Panc1 (cell line): ENCODE results near the gene UBR3. TPM values are rescaled to one million over a fixed set of nuclear protein-coding genes. Genes with fewer than 3 reads are reported as not detected.

Experiments
- ATAC-seq: fragments of 200-7000 bp; cut with Tn5 transposase; 2 replicates; pipeline ENCODE4 v1.9.1; 2020; ENCODE audit warnings: mild to moderate bottlenecking, moderate library complexity
- BruUV-seq: library from RNA; stranded (reverse); fragments of 400-500 nt; replicated peaks from 2 replicates; lab custom pipeline; 2021; lab: Mats Ljungman, UMichigan
- CTCF ChIA-PET: fragments of 300-600 bp; sonication (Branson Sonifier 250); formaldehyde crosslinking; loops from one replicate; lab custom pipeline; 2022; ENCODE audit warnings: antibody characterized with exemption; lab: Charles Lee
- POLR2A ChIA-PET: fragments of 300-600 bp; sonication (Branson Sonifier 250); formaldehyde crosslinking; loops from one replicate; lab custom pipeline; 2022; ENCODE audit warnings: antibody characterized with exemption; lab: Charles Lee
- DNase-seq: peaks from one replicate; pipeline ENCODE4 v3.0.0-alpha.2; 2010; ENCODE audit warnings: low read depth, low spot score
- H3K27ac ChIP-seq: 2 replicates; pipeline ENCODE4 v1.5.1; 2011; ENCODE audit warnings: mild to moderate bottlenecking, low read length, inconsistent platforms
- H3K27me3 ChIP-seq: fragments of 200-500 bp; sonication (Bioruptor generic); 2 replicates; pipeline ENCODE4 v1.6.0; 2014; ENCODE audit warnings: low read length, inconsistent platforms; ENCODE audit not compliant: control insufficient read depth, insufficient read depth
- H3K36me3 ChIP-seq: fragments of 200-500 bp; sonication (Bioruptor generic); 2 replicates; pipeline ENCODE4 v1.5.1; 2014; ENCODE audit warnings: inconsistent platforms, mild to moderate bottlenecking, low read length, moderate library complexity; ENCODE audit not compliant: control insufficient read depth, insufficient read depth
- H3K4me1 ChIP-seq: 2 replicates; pipeline ENCODE4 v1.5.1; 2011; ENCODE audit warnings: inconsistent platforms, mild to moderate bottlenecking, low read length, moderate library complexity; ENCODE audit not compliant: control insufficient read depth, insufficient read depth
- H3K4me3 ChIP-seq, 2 experiments: 2 replicates each; pipeline ENCODE4 v1.5.1; 2011 to 2012; ENCODE audit warnings: low read depth in 2 of 2, low read length in 2 of 2, mild to moderate bottlenecking in 2 of 2, inconsistent platforms in 1 of 2, moderate library complexity in 1 of 2
- H3K9me3 ChIP-seq: fragments of 200-500 bp; sonication (Bioruptor generic); 2 replicates; pipeline ENCODE4 v1.5.1; 2014; ENCODE audit warnings: low read depth, mild to moderate bottlenecking, inconsistent platforms, low read length, moderate library complexity; ENCODE audit not compliant: control insufficient read depth, insufficient read depth
- CTCF ChIP-seq: fragments of 450-650 bp; IDR thresholded peaks from 2 replicates; pipeline ENCODE4 v1.5.1; 2017; ENCODE audit warnings: mild to moderate bottlenecking
- POLR2AphosphoS5 ChIP-seq: IDR thresholded peaks from 2 replicates; pipeline ENCODE4 v1.6.1; 2012; ENCODE audit warnings: mild to moderate bottlenecking, low read depth, low read length, moderate library complexity
- SIN3A ChIP-seq: IDR thresholded peaks from 2 replicates; pipeline ENCODE4 v1.6.1; 2012; ENCODE audit warnings: low read depth, mild to moderate bottlenecking, low read length, moderate library complexity, borderline replicate concordance; ENCODE audit not compliant: insufficient read depth
- TCF7L2 ChIP-seq: IDR thresholded peaks from 2 replicates; pipeline ENCODE4 v1.6.1; 2011; ENCODE audit warnings: mild to moderate bottlenecking, low read depth, low read length, inconsistent platforms
- in situ Hi-C: cut with HindIII; loops from 2 replicates; pipeline ENCODE4 v1.10.0; 2016; ENCODE audit warnings: low sequenced_read_pairs, low pct_unique_long_range_greater_than_20kb
- intact Hi-C: fragments of 100-400 bp; cut with micrococcal nuclease; formaldehyde crosslinking; loops from one replicate; pipeline ENCODE4 v1.10.0; 2022; ENCODE audit not compliant: unreplicated experiment
- total RNA-seq: library from RNA; stranded (reverse); gene quantifications from one replicate; pipeline ENCODE4 v1.2.1, GENCODE V29; 2021; ENCODE audit not compliant: unreplicated experiment
- TF ChIP-seq, protein P1 (sequence below), 2 experiments: IDR thresholded peaks; 2 replicates each; pipeline ENCODE4 v1.6.1; 2011 to 2012; ENCODE audit warnings: low read depth in 2 of 2, control low read depth in 1 of 2, low read length in 1 of 2, mild to moderate bottlenecking in 1 of 2, moderate library complexity in 1 of 2; ENCODE audit not compliant: insufficient read depth in 1 of 2

The UBR3 gene
- total RNA-seq, 1 experiment from 2014 or later: 27.9 TPM

GRCh38 chr2:169838743-169839489 lies 11.7 kb downstream of the UBR3 start:
- Histone ChIP-seq H3K27me3 (no peaks in the 10 kb centered on the region), H3K36me3 (no peaks in the 10 kb centered on the region; the same call in 1 of the 2 replicates), H3K4me3 (no peak overlapping the region), H3K4me1 (no peaks in the 10 kb centered on the region; the same call in 1 of the 2 replicates), H3K9me3 (no peaks in the 10 kb centered on the region), H3K27ac (no peak overlapping the region)
- POLR2A ChIA-PET: no interaction called here
- CTCF ChIA-PET: no interaction called here
- intact Hi-C loops (no loop called here), in situ Hi-C loops (no loop called here)
- TF ChIP-seq CTCF: no peak
- no peak for TF ChIP-seq SIN3A
- no peak for TF ChIP-seq TCF7L2
- TF ChIP-seq POLR2AphosphoS5: no peak
- TF ChIP-seq, protein P1, sequence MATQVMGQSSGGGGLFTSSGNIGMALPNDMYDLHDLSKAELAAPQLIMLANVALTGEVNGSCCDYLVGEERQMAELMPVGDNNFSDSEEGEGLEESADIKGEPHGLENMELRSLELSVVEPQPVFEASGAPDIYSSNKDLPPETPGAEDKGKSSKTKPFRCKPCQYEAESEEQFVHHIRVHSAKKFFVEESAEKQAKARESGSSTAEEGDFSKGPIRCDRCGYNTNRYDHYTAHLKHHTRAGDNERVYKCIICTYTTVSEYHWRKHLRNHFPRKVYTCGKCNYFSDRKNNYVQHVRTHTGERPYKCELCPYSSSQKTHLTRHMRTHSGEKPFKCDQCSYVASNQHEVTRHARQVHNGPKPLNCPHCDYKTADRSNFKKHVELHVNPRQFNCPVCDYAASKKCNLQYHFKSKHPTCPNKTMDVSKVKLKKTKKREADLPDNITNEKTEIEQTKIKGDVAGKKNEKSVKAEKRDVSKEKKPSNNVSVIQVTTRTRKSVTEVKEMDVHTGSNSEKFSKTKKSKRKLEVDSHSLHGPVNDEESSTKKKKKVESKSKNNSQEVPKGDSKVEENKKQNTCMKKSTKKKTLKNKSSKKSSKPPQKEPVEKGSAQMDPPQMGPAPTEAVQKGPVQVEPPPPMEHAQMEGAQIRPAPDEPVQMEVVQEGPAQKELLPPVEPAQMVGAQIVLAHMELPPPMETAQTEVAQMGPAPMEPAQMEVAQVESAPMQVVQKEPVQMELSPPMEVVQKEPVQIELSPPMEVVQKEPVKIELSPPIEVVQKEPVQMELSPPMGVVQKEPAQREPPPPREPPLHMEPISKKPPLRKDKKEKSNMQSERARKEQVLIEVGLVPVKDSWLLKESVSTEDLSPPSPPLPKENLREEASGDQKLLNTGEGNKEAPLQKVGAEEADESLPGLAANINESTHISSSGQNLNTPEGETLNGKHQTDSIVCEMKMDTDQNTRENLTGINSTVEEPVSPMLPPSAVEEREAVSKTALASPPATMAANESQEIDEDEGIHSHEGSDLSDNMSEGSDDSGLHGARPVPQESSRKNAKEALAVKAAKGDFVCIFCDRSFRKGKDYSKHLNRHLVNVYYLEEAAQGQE (IDR thresholded peaks at IDR 0.05; ENCODE audit: insufficient read depth in 1 of 2, low read depth in 2 of 2, low read length in 1 of 2): no peak
- BruUV-seq: no TSS peak
- DNase-seq (no peak), ATAC-seq (no peak)

GRCh38 chr2:169839954-169840746 lies 12.9 kb downstream of the UBR3 start:
- DNase-seq: no peak
- Histone ChIP-seq H3K4me1 (no peaks in the 10 kb centered on the region; the same call in 1 of the 2 replicates), H3K27me3 (no peaks in the 10 kb centered on the region), H3K27ac (no peak overlapping the region), H3K9me3 (no peaks in the 10 kb centered on the region), H3K4me3 (no peak overlapping the region), H3K36me3 (no peaks in the 10 kb centered on the region; the same call in 1 of the 2 replicates)
- ChIA-PET CTCF (no interaction called here), POLR2A (no interaction called here)
- in situ Hi-C loops: no loop called here
- peak; percentile 56; the same call in 1 of the 2 replicates for ATAC-seq
- TF ChIP-seq TCF7L2: no peak
- no peak for TF ChIP-seq SIN3A
- TF ChIP-seq, protein P1 (IDR thresholded peaks at IDR 0.05; ENCODE audit: insufficient read depth in 1 of 2, low read depth in 2 of 2, low read length in 1 of 2): no peak
- TF ChIP-seq POLR2AphosphoS5: no peak
- TF ChIP-seq CTCF: no peak
- no TSS peak for BruUV-seq
- intact Hi-C loops: no loop called here
